Measurements from ENCODE around the gene ZNF337.
"Not testable (repeated sequence)": the region's sequence is repeated elsewhere in the genome, so short reads cannot be mapped to it uniquely, and the experiment has no call there.

Gene ZNF337

GRCh38 chr20:25696371-25697131 is at the start of gene ZNF337:
Gene ZNF337 (minus strand): TSS chr20:25696853. CDS start chr20:25686417, 10,436 bp downstream.
- in situ Hi-C loops (cut with HindIII; ENCODE audit: low sequenced_read_pairs): no loop called here

GRCh38 chr20:25745738-25746137 is 49.1 kb upstream of the ZNF337 start:
- in situ Hi-C loops (cut with HindIII; ENCODE audit: low sequenced_read_pairs): no loop called here

GRCh38 chr20:25745100-25745499 is 48.4 kb upstream of the ZNF337 start:
- in situ Hi-C loops (cut with HindIII; ENCODE audit: low sequenced_read_pairs): no loop called here

- in situ Hi-C loops (cut with HindIII; ENCODE audit: low sequenced_read_pairs): no loop called here
Measured at GRCh38 chr20:25744261-25744660, 47.6 kb upstream of the ZNF337 start.

- in situ Hi-C loops (cut with HindIII; ENCODE audit: low sequenced_read_pairs): no loop called here
Measured at GRCh38 chr20:25741088-25741487, 44.4 kb upstream of the ZNF337 start.

GRCh38 chr20:25739615-25740320 is 43.1 kb upstream of the ZNF337 start:
- in situ Hi-C loops (cut with HindIII; ENCODE audit: low sequenced_read_pairs): no loop called here

GRCh38 chr20:25738198-25738597 is 41.5 kb upstream of the ZNF337 start:
- in situ Hi-C loops (cut with HindIII; ENCODE audit: low sequenced_read_pairs): no loop called here

- in situ Hi-C loops (cut with HindIII; ENCODE audit: low sequenced_read_pairs): no loop called here
Measured at GRCh38 chr20:25733903-25734302, 37.2 kb upstream of the ZNF337 start.

GRCh38 chr20:25730862-25731261 is 34.2 kb upstream of the ZNF337 start:
- in situ Hi-C loops (cut with HindIII; ENCODE audit: low sequenced_read_pairs): no loop called here

GRCh38 chr20:25726357-25726756 is 29.7 kb upstream of the ZNF337 start:
- in situ Hi-C loops (cut with HindIII; ENCODE audit: low sequenced_read_pairs): no loop called here

- in situ Hi-C loops (cut with HindIII; ENCODE audit: low sequenced_read_pairs): no loop called here
Measured at GRCh38 chr20:25725639-25726038, 29.0 kb upstream of the ZNF337 start.

- in situ Hi-C loops (cut with HindIII; ENCODE audit: low sequenced_read_pairs): no loop called here
Measured at GRCh38 chr20:25723975-25724374, 27.3 kb upstream of the ZNF337 start.

GRCh38 chr20:25720285-25720684 is 23.6 kb upstream of the ZNF337 start:
- in situ Hi-C loops (cut with HindIII; ENCODE audit: low sequenced_read_pairs): no loop called here

GRCh38 chr20:25718896-25719809 is 22.5 kb upstream of the ZNF337 start:
- in situ Hi-C loops (cut with HindIII; ENCODE audit: low sequenced_read_pairs): not testable (repeated sequence)

GRCh38 chr20:25707695-25708094 is 11.0 kb upstream of the ZNF337 start:
- in situ Hi-C loops (cut with HindIII; ENCODE audit: low sequenced_read_pairs): no loop called here

- in situ Hi-C loops (cut with HindIII; ENCODE audit: low sequenced_read_pairs): no loop called here
Measured at GRCh38 chr20:25706793-25707192, 10.1 kb upstream of the ZNF337 start.

- in situ Hi-C loops (cut with HindIII; ENCODE audit: low sequenced_read_pairs): no loop called here
Measured at GRCh38 chr20:25705830-25706351, 9.2 kb upstream of the ZNF337 start.

GRCh38 chr20:25704303-25704702 is 7.7 kb upstream of the ZNF337 start:
- in situ Hi-C loops (cut with HindIII; ENCODE audit: low sequenced_read_pairs): not testable (repeated sequence)

- in situ Hi-C loops (cut with HindIII; ENCODE audit: low sequenced_read_pairs): not testable (repeated sequence)
Measured at GRCh38 chr20:25700835-25701234, 4.2 kb upstream of the ZNF337 start.

GRCh38 chr20:25699914-25700313 is 3.3 kb upstream of the ZNF337 start:
- in situ Hi-C loops (cut with HindIII; ENCODE audit: low sequenced_read_pairs): no loop called here

- in situ Hi-C loops (cut with HindIII; ENCODE audit: low sequenced_read_pairs): no loop called here
Measured at GRCh38 chr20:25697132-25697446, 436 bp upstream of the ZNF337 start.

Measured in DLD1 (cell line).